GM12878 (cell line): ENCODE measurements around the gene PM20D2. TPM values are rescaled to one million over a fixed set of nuclear protein-coding genes. Genes with fewer than 3 reads are reported as not detected.

ENCODE experiments used
- ATAC-seq: fragments of 200-7000 bp; cut with Tn5 transposase; 3 replicates; pipeline ENCODE4 v1.9.1; 2020; ENCODE audit warnings: mild to moderate bottlenecking, moderate library complexity
- BruUV-seq: library from RNA; stranded (reverse); fragments of 400-500 nt; replicated peaks from 2 replicates; lab custom pipeline; 2021; lab: Mats Ljungman, UMichigan
- CTCF ChIA-PET: fragments of 300-600 bp; sonication (Branson Sonifier 250); formaldehyde crosslinking; extraction: SDS; loops from one replicate; lab custom pipeline; 2021; ENCODE audit warnings: inconsistent platforms; lab: Yijun Ruan, JAX
- POLR2A ChIA-PET: fragments of 350-600 bp; formaldehyde crosslinking; extraction: SDS; loops from one replicate; lab custom pipeline; 2021; ENCODE audit warnings: inconsistent platforms; lab: Charles Lee
- RAD21 ChIA-PET: fragments of 300-600 bp; sonication (Branson Sonifier 250); formaldehyde crosslinking; loops from one replicate; lab custom pipeline; 2023; ENCODE audit warnings: antibody characterized with exemption; ENCODE audit not compliant: unreplicated experiment; lab: Charles Lee
- SMC1A ChIA-PET: fragments of 300-600 bp; sonication (Branson Sonifier 250); formaldehyde crosslinking; loops from one replicate; lab custom pipeline; 2023; ENCODE audit not compliant: unreplicated experiment, uncharacterized antibody; lab: Charles Lee
- DNase-seq: peaks from one replicate; pipeline ENCODE4 v3.0.0-alpha.2; 2011; ENCODE audit warnings: low read depth, low spot score
- FAIRE-seq: peaks from 3 replicates; lab custom pipeline; 2011; peaks lifted over from hg19 to GRCh38; lab: Jason Lieb, UNC
- H2AFZ ChIP-seq: 2 replicates; pipeline ENCODE4 v1.6.0; 2011; ENCODE audit warnings: low read depth, low read length, control low read depth; ENCODE audit not compliant: control insufficient read depth
- H3K27ac ChIP-seq: 2 replicates; pipeline ENCODE4 v1.5.1; 2011; ENCODE audit warnings: control low read depth; ENCODE audit not compliant: control insufficient read depth, insufficient read depth
- H3K27me3 ChIP-seq, 2 experiments: replicated peaks in 1 of 2; 2 replicates each; pipeline versions ENCODE4 v1.6.0 to v1.6.1; 2011; ENCODE audit warnings: low read length in 1 of 2; ENCODE audit not compliant: control insufficient read depth in 2 of 2, insufficient read depth in 2 of 2
- H3K36me3 ChIP-seq, 2 experiments: 2 replicates each; pipeline ENCODE4 v1.5.1; 2011; ENCODE audit warnings: low read length in 1 of 2; ENCODE audit not compliant: control insufficient read depth in 2 of 2, insufficient read depth in 2 of 2
- H3K4me1 ChIP-seq: 2 replicates; pipeline ENCODE4 v1.6.1; 2011; ENCODE audit warnings: mild to moderate bottlenecking, low read length, moderate library complexity, mixed read lengths; ENCODE audit not compliant: control insufficient read depth, insufficient read depth
- H3K4me2 ChIP-seq: 2 replicates; pipeline ENCODE4 v1.6.0; 2011; ENCODE audit warnings: control low read depth; ENCODE audit not compliant: control insufficient read depth, insufficient read depth
- H3K4me3 ChIP-seq: fragments of 200-600 bp; sonication (generic); 2 replicates; pipeline ENCODE4 v1.5.1; 2016
- H3K79me2 ChIP-seq: 2 replicates; pipeline ENCODE4 v1.6.0; 2011; ENCODE audit warnings: low read length; ENCODE audit not compliant: control insufficient read depth, insufficient read depth
- H3K9ac ChIP-seq: 2 replicates; pipeline ENCODE4 v1.8.0; 2011; ENCODE audit warnings: low read length, control low read depth, mixed read lengths; ENCODE audit not compliant: control insufficient read depth, insufficient read depth
- H3K9me3 ChIP-seq: replicated peaks from 3 replicates; pipeline ENCODE4 v1.5.1; 2011; ENCODE audit warnings: mild to moderate bottlenecking, low read length; ENCODE audit not compliant: control insufficient read depth, insufficient read depth
- H4K20me1 ChIP-seq: 2 replicates; pipeline ENCODE4 v1.6.0; 2011; ENCODE audit not compliant: control insufficient read depth, insufficient read depth
- ATF2 ChIP-seq: IDR thresholded peaks from 2 replicates; pipeline ENCODE4 v1.6.1; 2012; ENCODE audit warnings: low read length, inconsistent platforms
- BRCA1 ChIP-seq: IDR thresholded peaks from 2 replicates; pipeline ENCODE4 v1.6.1; 2011; ENCODE audit warnings: low read depth, low read length, improper control_type of control experiment
- CEBPZ ChIP-seq: fragments of 150-350 bp; IDR thresholded peaks from 2 replicates; pipeline ENCODE4 v1.6.1; 2016; ENCODE audit warnings: low read depth, low read length
- CREM ChIP-seq: IDR thresholded peaks from 2 replicates; pipeline ENCODE4 v1.6.1; 2014; ENCODE audit warnings: antibody characterized with exemption, low read depth
- ETV6 ChIP-seq, 2 experiments: fragments of 450-650 bp in 1 of 2; IDR thresholded peaks in 1 of 2; conservative IDR thresholded peaks in 1 of 2; 2 replicates each; pipeline ENCODE4 v1.6.1; 2014; ENCODE audit warnings: antibody characterized with exemption in 1 of 2, borderline replicate concordance in 1 of 2, low read depth in 1 of 2, mild to moderate bottlenecking in 1 of 2, moderate library complexity in 1 of 2
- RAD21 ChIP-seq: IDR thresholded peaks from 2 replicates; pipeline ENCODE4 v1.6.1; 2011; ENCODE audit warnings: mild to moderate bottlenecking, low read depth, low read length, moderate library complexity; ENCODE audit not compliant: insufficient read depth
- RFX5 ChIP-seq: IDR thresholded peaks from 2 replicates; pipeline ENCODE4 v1.6.1; 2011; ENCODE audit warnings: low read depth, low read length, improper control_type of control experiment
- SMC3 ChIP-seq: IDR thresholded peaks from 2 replicates; pipeline ENCODE4 v1.6.1; 2011; ENCODE audit warnings: low read length, improper control_type of control experiment, borderline replicate concordance
- STAT3 ChIP-seq: IDR thresholded peaks from 2 replicates; pipeline ENCODE4 v1.6.1; 2011; ENCODE audit warnings: low read depth, low read length, improper control_type of control experiment
- SUZ12 ChIP-seq: fragments of 200-600 bp; sonication (generic); IDR thresholded peaks from one replicate; pipeline ENCODE4 v1.6.1; 2018; ENCODE audit warnings: antibody characterized with exemption, mild to moderate bottlenecking; ENCODE audit not compliant: unreplicated experiment
- TAF1 ChIP-seq: IDR thresholded peaks from 2 replicates; pipeline ENCODE4 v1.6.1; 2011; ENCODE audit warnings: mild to moderate bottlenecking, low read depth, low read length, borderline replicate concordance
- TBL1XR1 ChIP-seq: IDR thresholded peaks from 2 replicates; pipeline ENCODE4 v1.6.1; 2012; ENCODE audit warnings: low read depth, low read length, improper control_type of control experiment
- USF1 ChIP-seq: IDR thresholded peaks from 2 replicates; pipeline ENCODE4 v1.6.1; 2011; ENCODE audit warnings: borderline replicate concordance, low read depth, mild to moderate bottlenecking, moderate library complexity, mixed read lengths, low read length; ENCODE audit not compliant: insufficient read depth; ENCODE audit errors: extremely low read length
- YY1 ChIP-seq: IDR thresholded peaks from 2 replicates; pipeline ENCODE4 v1.6.1; 2011; ENCODE audit warnings: low read depth, mild to moderate bottlenecking, low read length
- ZBTB4 ChIP-seq: fragments of 450-650 bp; formaldehyde crosslinking; IDR thresholded peaks from 2 replicates; pipeline ENCODE4 v1.4.0; 2022; ENCODE audit warnings: mild to moderate bottlenecking, moderate library complexity
- whole genome bisulfite sequencing: methylation state at CpG from one replicate; pipeline ENCODE4 v1.1.6; 2016; ENCODE audit warnings: low lambda C conversion rate; ENCODE audit not compliant: insufficient replicate concordance, insufficient coverage; ENCODE audit errors: missing lambda C conversion rate; 5-methylcytosine and 5-hydroxymethylcytosine counted together
- in situ Hi-C: fragments of 300-500 bp; cut with MboI; formaldehyde crosslinking; loops from 9 replicates; pipeline ENCODE4 v1.14.3; 2018; ENCODE audit warnings: mixed read lengths
- intact Hi-C: fragments of 100-400 bp; cut with micrococcal nuclease; formaldehyde crosslinking; loops from one replicate; pipeline ENCODE4 v1.14.2; 2022; ENCODE audit not compliant: unreplicated experiment
- polyA plus RNA-seq, 11 experiments: library from polyadenylated mRNA; depleted of rRNA in 4 of 11; unstranded in 6 of 11; stranded (reverse) in 5 of 11; fragments of >200 nt; fragmentation: Nextera tagmentation in 4 of 11; fragmentation: Illumina TruSeq in 1 of 11; extraction: Ambion mirVana in 4 of 11; extraction: Trizol in 1 of 11; gene quantifications; 1 replicate in 1 of 11; 2 replicates in 10 of 11; pipeline versions ENCODE4 v1.2.1 to v1.2.3, GENCODE V29; 2011 to 2016; ENCODE audit warnings: inconsistent platforms in 2 of 11, missing spikeins in 2 of 11, low read depth in 1 of 11
- total RNA-seq, 4 experiments: library from RNA; depleted of rRNA in 3 of 4; stranded (reverse); fragments of >200 nt in 3 of 4; fragmentation: Illumina TruSeq in 1 of 4; extraction: Trizol in 1 of 4; gene quantifications; 2 replicates each; pipeline versions ENCODE4 v1.2.1 to v1.2.3, GENCODE V29; 2013 to 2021

The PM20D2 gene
- total and polyA plus RNA-seq, 10 of the 15 experiments (the other 5 are each of a cell fraction or from before 2014, with no cell fraction given), result 7.8 to 23.6 (median 15.7) TPM

- Histone ChIP-seq H3K4me2 (no peak overlapping the region), H3K79me2 (no peaks in the 10 kb centered on the region), H3K27me3 (no peaks in the 10 kb centered on the region), H4K20me1 (no peaks in the 10 kb centered on the region), H3K9ac (no peak overlapping the region), H3K4me1 (no peaks in the 10 kb centered on the region), H3K27ac (no peak overlapping the region), H3K9me3 (peaks cover 1% of the 10 kb centered on the region; the same call in 2 of the 3 replicates), H3K36me3 (no peaks in the 10 kb centered on the region), H2AFZ (no peak overlapping the region), H3K4me3 (no peak overlapping the region)
- ATAC-seq, result no peak
- 32% methylated on average over 1 of the region's 1 CpG for WGBS
- ChIA-PET RAD21 (no interaction called here), CTCF (interaction anchor here (0.6 to 1.3 kb wide), 3 partner anchors 60 to 212 kb away, joined by 3 to 5 read pairs (median 3); no protein-coding TSS in a partner anchor), POLR2A (no interaction called here), SMC1A (interaction anchor here (1.2 kb wide), 1 partner anchor 211 kb away, joined by 4 read pairs; no protein-coding TSS in a partner anchor)
- BruUV-seq, result no TSS peak
- no peak for DNase-seq
- FAIRE-seq, result no peak
- in situ Hi-C loops (no loop called here), intact Hi-C loops (no loop called here)
- TF ChIP-seq RFX5 (no peak), ATF2 (no peak), CREM (no peak), SMC3 (no peak), CEBPZ (no peak), SUZ12 (no peak), TAF1 (no peak), RAD21 (no peak), ZBTB4 (CRISPR knock-in tag) (no peak), USF1 (no peak), STAT3 (no peak), BRCA1 (no peak), TBL1XR1 (no peak), YY1 (no peak), ETV6 (conservative IDR thresholded peaks at IDR 0.05 in 1 of 2, IDR thresholded peaks at IDR 0.05 in 1 of 2; ENCODE audit: borderline replicate concordance in 1 of 2, low read depth in 1 of 2) (no peak)
Measured at GRCh38 chr6:89194559-89194958, 48.7 kb downstream of the PM20D2 start.
